Activated naive CD8-positive, alpha-beta T cell (primary cell): ENCODE data around the gene RIPOR2.

ENCODE experiments used
- H3K27ac Mint-ChIP-seq: one replicate; pipeline ENCODE4 v1.8.0; 2021; ENCODE audit warnings: mixed read lengths
- H3K27me3 Mint-ChIP-seq: one replicate; pipeline ENCODE4 v1.8.0; 2021; ENCODE audit warnings: mixed read lengths
- H3K36me3 Mint-ChIP-seq: one replicate; pipeline ENCODE4 v1.8.0; 2021; ENCODE audit warnings: mixed read lengths
- H3K4me1 Mint-ChIP-seq: one replicate; pipeline ENCODE4 v1.8.0; 2021; ENCODE audit warnings: low read depth, mixed read lengths
- H3K4me3 Mint-ChIP-seq: one replicate; pipeline ENCODE4 v1.8.0; 2021; ENCODE audit warnings: mild to moderate bottlenecking, mixed read lengths
- H3K9me3 Mint-ChIP-seq: one replicate; pipeline ENCODE4 v1.8.0; 2021; ENCODE audit warnings: low read depth, mixed read lengths

The RIPOR2 gene

GRCh38 chr6:24874776-24875533 lies 60.8 kb downstream of the RIPOR2 start:
- Mint-ChIP-seq H3K36me3 (peaks cover 32% of the 10 kb centered on the region), H3K4me3 (no peak overlapping the region), H3K4me1 (peaks cover 75% of the 10 kb centered on the region), H3K9me3 (no peaks in the 10 kb centered on the region), H3K27me3 (no peaks in the 10 kb centered on the region), H3K27ac (peak overlapping the region; percentile 90)

GRCh38 chr6:24874128-24874527 lies 61.6 kb downstream of the RIPOR2 start:
- Mint-ChIP-seq H3K36me3 (peaks cover 29% of the 10 kb centered on the region), H3K27me3 (no peaks in the 10 kb centered on the region), H3K9me3 (no peaks in the 10 kb centered on the region), H3K4me1 (peaks cover 68% of the 10 kb centered on the region), H3K27ac (peak overlapping the region; percentile 90), H3K4me3 (no peak overlapping the region)

GRCh38 chr6:24872779-24873178 lies 63.0 kb downstream of the RIPOR2 start:
- no peaks in the 10 kb centered on the region for H3K9me3 Mint-ChIP-seq
- peaks cover 32% of the 10 kb centered on the region for H3K36me3 Mint-ChIP-seq
- H3K27ac Mint-ChIP-seq, result peak overlapping the region; percentile 90
- no peaks in the 10 kb centered on the region for H3K27me3 Mint-ChIP-seq
- peaks cover 68% of the 10 kb centered on the region for H3K4me1 Mint-ChIP-seq
- no peak overlapping the region for H3K4me3 Mint-ChIP-seq

- H3K27me3 Mint-ChIP-seq, result no peaks in the 10 kb centered on the region
- peaks cover 22% of the 10 kb centered on the region for H3K36me3 Mint-ChIP-seq
- H3K4me1 Mint-ChIP-seq, result peaks cover 72% of the 10 kb centered on the region
- no peaks in the 10 kb centered on the region for H3K9me3 Mint-ChIP-seq
- H3K4me3 Mint-ChIP-seq, result no peak overlapping the region
- H3K27ac Mint-ChIP-seq, result peak overlapping the region; percentile 91
These were observed 67.0 kb downstream of the RIPOR2 start for GRCh38 chr6:24868765-24869164.

GRCh38 chr6:24867104-24867703 lies 68.6 kb downstream of the RIPOR2 start:
- no peaks in the 10 kb centered on the region for H3K27me3 Mint-ChIP-seq
- peak overlapping the region; percentile 91 for H3K27ac Mint-ChIP-seq
- no peaks in the 10 kb centered on the region for H3K9me3 Mint-ChIP-seq
- peak overlapping the region; percentile 25 for H3K4me3 Mint-ChIP-seq
- peaks cover 20% of the 10 kb centered on the region for H3K36me3 Mint-ChIP-seq
- H3K4me1 Mint-ChIP-seq, result peaks cover 75% of the 10 kb centered on the region

GRCh38 chr6:24865161-24865560 lies 70.6 kb downstream of the RIPOR2 start:
- Mint-ChIP-seq H3K9me3 (no peaks in the 10 kb centered on the region), H3K4me3 (peak overlapping the region; percentile 2), H3K27ac (peak overlapping the region; percentile 93), H3K27me3 (no peaks in the 10 kb centered on the region), H3K36me3 (peaks cover 20% of the 10 kb centered on the region), H3K4me1 (peaks cover 84% of the 10 kb centered on the region)

GRCh38 chr6:24864343-24864742 lies 71.4 kb downstream of the RIPOR2 start:
- no peaks in the 10 kb centered on the region for H3K9me3 Mint-ChIP-seq
- peak overlapping the region; percentile 93 for H3K27ac Mint-ChIP-seq
- H3K36me3 Mint-ChIP-seq, result peaks cover 24% of the 10 kb centered on the region
- H3K27me3 Mint-ChIP-seq, result no peaks in the 10 kb centered on the region
- H3K4me3 Mint-ChIP-seq, result no peak overlapping the region
- H3K4me1 Mint-ChIP-seq, result peaks cover 92% of the 10 kb centered on the region

GRCh38 chr6:24861934-24862333 lies 73.8 kb downstream of the RIPOR2 start:
- Mint-ChIP-seq H3K27me3 (no peaks in the 10 kb centered on the region), H3K4me1 (peaks cover 95% of the 10 kb centered on the region), H3K4me3 (peak overlapping the region; percentile 32), H3K36me3 (peaks cover 22% of the 10 kb centered on the region), H3K9me3 (no peaks in the 10 kb centered on the region), H3K27ac (peak overlapping the region; percentile 93)

- H3K36me3 Mint-ChIP-seq, result peaks cover 17% of the 10 kb centered on the region
- H3K9me3 Mint-ChIP-seq, result no peaks in the 10 kb centered on the region
These were observed 76.1 kb downstream of the RIPOR2 start for GRCh38 chr6:24859608-24860200.

GRCh38 chr6:24859132-24859531 lies 76.6 kb downstream of the RIPOR2 start:
- H3K4me3 Mint-ChIP-seq, result peak overlapping the region; percentile 71
- H3K9me3 Mint-ChIP-seq, result no peaks in the 10 kb centered on the region
- H3K27me3 Mint-ChIP-seq, result no peaks in the 10 kb centered on the region
- H3K27ac Mint-ChIP-seq, result peak overlapping the region; percentile 93
- peaks cover 87% of the 10 kb centered on the region for H3K4me1 Mint-ChIP-seq
- H3K36me3 Mint-ChIP-seq, result peaks cover 15% of the 10 kb centered on the region

More at GRCh38 chr6:24859608-24860200, 76.1 kb downstream of the RIPOR2 start:
- H3K4me1 Mint-ChIP-seq, result peaks cover 90% of the 10 kb centered on the region
- H3K27me3 Mint-ChIP-seq, result no peaks in the 10 kb centered on the region
- H3K27ac Mint-ChIP-seq, result peak overlapping the region; percentile 93
- H3K4me3 Mint-ChIP-seq, result peak overlapping the region; percentile 71

GRCh38 chr6:24858177-24858653 lies 77.5 kb downstream of the RIPOR2 start:
- H3K4me3 Mint-ChIP-seq, result peak overlapping the region; percentile 71
- H3K9me3 Mint-ChIP-seq, result no peaks in the 10 kb centered on the region
- H3K27me3 Mint-ChIP-seq, result no peaks in the 10 kb centered on the region
- H3K27ac Mint-ChIP-seq, result peak overlapping the region; percentile 93
- H3K4me1 Mint-ChIP-seq, result peaks cover 81% of the 10 kb centered on the region
- H3K36me3 Mint-ChIP-seq, result peaks cover 15% of the 10 kb centered on the region

GRCh38 chr6:24856901-24857670 lies 78.7 kb downstream of the RIPOR2 start:
- Mint-ChIP-seq H3K27ac (peak overlapping the region; percentile 93), H3K27me3 (no peaks in the 10 kb centered on the region), H3K9me3 (no peaks in the 10 kb centered on the region), H3K4me3 (peak overlapping the region; percentile 58), H3K4me1 (peaks cover 70% of the 10 kb centered on the region), H3K36me3 (peaks cover 15% of the 10 kb centered on the region)

GRCh38 chr6:24856246-24856599 lies 79.5 kb downstream of the RIPOR2 start:
- Mint-ChIP-seq H3K9me3 (no peaks in the 10 kb centered on the region), H3K36me3 (peaks cover 17% of the 10 kb centered on the region), H3K27me3 (no peaks in the 10 kb centered on the region), H3K4me1 (peaks cover 66% of the 10 kb centered on the region), H3K27ac (peak overlapping the region; percentile 93), H3K4me3 (peak overlapping the region; percentile 58)

- Mint-ChIP-seq H3K27me3 (no peaks in the 10 kb centered on the region), H3K27ac (peak overlapping the region; percentile 93), H3K4me1 (peaks cover 61% of the 10 kb centered on the region), H3K9me3 (no peaks in the 10 kb centered on the region), H3K4me3 (peak overlapping the region; percentile 5), H3K36me3 (peaks cover 15% of the 10 kb centered on the region)
These were observed 80.1 kb downstream of the RIPOR2 start for GRCh38 chr6:24855395-24856245.
